Measurements from ENCODE around the gene CPT1B. TPM values are rescaled to one million over a fixed set of nuclear protein-coding genes. Genes with fewer than 3 reads are reported as not detected.

The CPT1B gene
- total RNA-seq, 1 donor from 2014 or later = 3.4 TPM

GRCh38 chr22:50567721-50568252 lies 10.4 kb downstream of the CPT1B start:
- Histone ChIP-seq H3K27me3 (ENCODE audit: control insufficient read depth, insufficient read depth, low read length) (no peaks in the 10 kb centered on the region), H3K36me3 (ENCODE audit: control insufficient read depth, insufficient read depth, low read length) (peaks cover 1% of the 10 kb centered on the region), H3K4me3 (ENCODE audit: low read depth, low read length) (no peak overlapping the region)
- DNase-seq (ENCODE audit: low read depth) (no peak), FAIRE-seq (no peak)
- TF ChIP-seq, protein P1, sequence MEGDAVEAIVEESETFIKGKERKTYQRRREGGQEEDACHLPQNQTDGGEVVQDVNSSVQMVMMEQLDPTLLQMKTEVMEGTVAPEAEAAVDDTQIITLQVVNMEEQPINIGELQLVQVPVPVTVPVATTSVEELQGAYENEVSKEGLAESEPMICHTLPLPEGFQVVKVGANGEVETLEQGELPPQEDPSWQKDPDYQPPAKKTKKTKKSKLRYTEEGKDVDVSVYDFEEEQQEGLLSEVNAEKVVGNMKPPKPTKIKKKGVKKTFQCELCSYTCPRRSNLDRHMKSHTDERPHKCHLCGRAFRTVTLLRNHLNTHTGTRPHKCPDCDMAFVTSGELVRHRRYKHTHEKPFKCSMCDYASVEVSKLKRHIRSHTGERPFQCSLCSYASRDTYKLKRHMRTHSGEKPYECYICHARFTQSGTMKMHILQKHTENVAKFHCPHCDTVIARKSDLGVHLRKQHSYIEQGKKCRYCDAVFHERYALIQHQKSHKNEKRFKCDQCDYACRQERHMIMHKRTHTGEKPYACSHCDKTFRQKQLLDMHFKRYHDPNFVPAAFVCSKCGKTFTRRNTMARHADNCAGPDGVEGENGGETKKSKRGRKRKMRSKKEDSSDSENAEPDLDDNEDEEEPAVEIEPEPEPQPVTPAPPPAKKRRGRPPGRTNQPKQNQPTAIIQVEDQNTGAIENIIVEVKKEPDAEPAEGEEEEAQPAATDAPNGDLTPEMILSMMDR (IDR thresholded peaks at IDR 0.05; ENCODE audit: insufficient read depth, low read length, severe bottlenecking) = no peak

GRCh38 chr22:50564289-50564688 lies 13.9 kb downstream of the CPT1B start:
- Histone ChIP-seq H3K27me3 (ENCODE audit: control insufficient read depth, insufficient read depth, low read length) (no peaks in the 10 kb centered on the region), H3K4me3 (ENCODE audit: low read depth, low read length) (no peak overlapping the region), H3K36me3 (ENCODE audit: control insufficient read depth, insufficient read depth, low read length) (no peaks in the 10 kb centered on the region)
- FAIRE-seq = no peak
- no peak for DNase-seq (ENCODE audit: low read depth)
- TF ChIP-seq, protein P1 (IDR thresholded peaks at IDR 0.05; ENCODE audit: insufficient read depth, low read length, severe bottlenecking) = no peak

GRCh38 chr22:50563413-50564160 lies 14.6 kb downstream of the CPT1B start:
- Histone ChIP-seq H3K36me3 (ENCODE audit: control insufficient read depth, insufficient read depth, low read length) (no peaks in the 10 kb centered on the region), H3K4me3 (ENCODE audit: low read depth, low read length) (peak overlapping the region; percentile 49), H3K27me3 (ENCODE audit: control insufficient read depth, insufficient read depth, low read length) (no peaks in the 10 kb centered on the region)
- FAIRE-seq = no peak
- TF ChIP-seq, protein P1 (IDR thresholded peaks at IDR 0.05; ENCODE audit: insufficient read depth, low read length, severe bottlenecking) = no peak
- DNase-seq (ENCODE audit: low read depth) = no peak

GRCh38 chr22:50562523-50563412 lies 15.5 kb downstream of the CPT1B start, which contains the start of gene SYCE3:
Gene SYCE3 (minus strand): TSS chr22:50562919. CDS start chr22:50556405, 6,514 bp downstream.
- FAIRE-seq = no peak
- peak; percentile 80 for DNase-seq (ENCODE audit: low read depth)
- Histone ChIP-seq H3K4me3 (ENCODE audit: low read depth, low read length) (peak within 1 kb of the TSS; percentile 49), H3K36me3 (ENCODE audit: control insufficient read depth, insufficient read depth, low read length) (no peaks in the 10 kb centered on the region), H3K27me3 (ENCODE audit: control insufficient read depth, insufficient read depth, low read length) (no peaks in the 10 kb centered on the region)
- TF ChIP-seq, protein P1 (IDR thresholded peaks at IDR 0.05; ENCODE audit: insufficient read depth, low read length, severe bottlenecking) = peak; percentile 98

DNA sequence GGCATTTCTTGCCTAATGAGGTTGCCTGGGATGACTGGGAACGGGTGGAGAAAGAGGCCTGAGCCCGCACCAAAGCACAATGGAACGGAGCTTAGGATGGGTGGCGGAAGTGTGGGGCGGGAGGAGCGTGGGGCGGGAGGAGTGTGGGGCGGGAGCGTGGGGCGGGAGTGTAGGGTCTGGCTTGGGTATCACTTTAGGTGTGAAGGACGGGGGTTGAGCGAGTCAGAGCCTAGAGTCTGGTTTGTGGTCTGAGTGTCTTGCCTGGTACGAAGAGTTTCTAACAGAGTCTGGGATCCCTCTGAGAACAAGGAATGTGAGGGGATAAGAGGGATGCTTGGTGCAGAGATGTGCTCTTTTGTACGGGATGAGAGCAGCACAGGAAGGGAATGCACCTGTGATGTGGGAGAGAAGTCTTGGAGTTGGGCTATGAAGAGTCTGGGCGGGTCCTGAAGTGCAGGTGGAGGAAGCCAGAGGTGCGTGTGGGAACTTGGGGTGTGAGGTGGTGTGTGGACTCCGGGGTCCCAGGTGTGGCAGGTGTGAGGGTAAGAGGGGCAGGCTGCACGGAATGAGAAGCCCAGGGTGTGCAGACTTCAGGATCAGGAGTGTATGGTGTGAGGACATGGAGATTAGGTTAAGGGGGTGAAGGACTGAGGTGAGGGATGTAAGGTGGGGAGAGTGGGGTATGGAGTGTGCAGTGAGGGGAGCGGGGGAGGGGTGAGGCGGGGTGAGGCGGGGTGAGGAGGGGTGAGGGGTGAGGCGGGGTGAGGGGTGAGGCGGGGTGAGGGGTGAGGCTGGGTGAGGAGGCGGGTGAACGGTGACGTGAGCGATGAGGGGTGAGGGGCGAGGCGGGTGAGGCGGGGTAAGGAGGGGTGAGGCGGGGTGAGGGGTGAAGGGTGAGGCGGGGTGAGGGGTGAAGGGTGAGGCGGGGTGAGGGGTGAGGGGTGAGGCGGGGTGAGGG lies 16.5 kb downstream of the CPT1B start:
- Histone ChIP-seq H3K4me3 (ENCODE audit: low read depth, low read length) (no peak overlapping the region), H3K36me3 (ENCODE audit: control insufficient read depth, insufficient read depth, low read length) (no peaks in the 10 kb centered on the region), H3K27me3 (ENCODE audit: control insufficient read depth, insufficient read depth, low read length) (no peaks in the 10 kb centered on the region)
- peak; percentile 92 for FAIRE-seq
- TF ChIP-seq, protein P1 (IDR thresholded peaks at IDR 0.05; ENCODE audit: insufficient read depth, low read length, severe bottlenecking) = no peak
- DNase-seq (ENCODE audit: low read depth) = no peak

All from bronchial epithelial cell (primary cell).